ENCODE data around the gene TRMT10B. TPM values are rescaled to one million over a fixed set of nuclear protein-coding genes. Genes with fewer than 3 reads are reported as not detected.

TRMT10B gene
- total and polyA plus RNA-seq, 2 experiments from 2014 or later = 1.5 to 6.0 TPM

- no peaks in the 10 kb centered on the region for H3K9me3 ChIP-seq (ENCODE audit: low read depth)
- peaks cover 11% of the 10 kb centered on the region for H3K4me1 ChIP-seq (ENCODE audit: insufficient read depth)
- no peak overlapping the region for H2AFZ ChIP-seq
- no peaks in the 10 kb centered on the region for H4K20me1 ChIP-seq (ENCODE audit: insufficient read depth)
- no peaks in the 10 kb centered on the region for H3K79me2 ChIP-seq (ENCODE audit: insufficient read depth)
- no peaks in the 10 kb centered on the region for H3K36me3 ChIP-seq (ENCODE audit: low read depth)
- in situ Hi-C loops (cut with MboI) = no loop called here
- no peak overlapping the region for H3K27ac ChIP-seq
- no peak overlapping the region for H3K4me2 ChIP-seq (ENCODE audit: unreplicated experiment)
- no peaks in the 10 kb centered on the region for H3K27me3 ChIP-seq (replicated peaks; ENCODE audit: insufficient read depth)
- no peak for TF ChIP-seq EZH2 (IDR thresholded peaks at IDR 0.05; ENCODE audit: insufficient read depth, poor library complexity, severe bottlenecking)
- TF ChIP-seq EZH2phosphoT487 (IDR thresholded peaks at IDR 0.05; ENCODE audit: insufficient read depth, low read depth) = no peak
- no peaks in the 10 kb centered on the region for H3K9me2 ChIP-seq (ENCODE audit: insufficient read depth)
- no peak overlapping the region for H3K4me3 ChIP-seq
- no peak overlapping the region for H3K9ac ChIP-seq
- H3F3A ChIP-seq (ENCODE audit: insufficient read depth) = peaks cover 4% of the 10 kb centered on the region; the same call in 1 of the 2 replicates
- WGBS, 2 experiments (ENCODE audit: low coverage in 1 of 2, low lambda C conversion rate in 2 of 2, missing lambda C conversion rate in 2 of 2) = 93 to 95% methylated on average over 3 of the region's 3 CpGs
- DNase-seq = no peak
These were observed 16.4 kb downstream of the TRMT10B start for GRCh38 chr9:37769995-37770394.

- peaks cover 30% of the 10 kb centered on the region for H3K36me3 ChIP-seq (ENCODE audit: low read depth)
- in situ Hi-C loops (cut with MboI) = no loop called here
- H3K79me2 ChIP-seq (ENCODE audit: insufficient read depth) = peaks cover 12% of the 10 kb centered on the region
- H2AFZ ChIP-seq = no peak overlapping the region
- TF ChIP-seq EZH2 (IDR thresholded peaks at IDR 0.05; ENCODE audit: insufficient read depth, poor library complexity, severe bottlenecking) = no peak
- TF ChIP-seq EZH2phosphoT487 (IDR thresholded peaks at IDR 0.05; ENCODE audit: insufficient read depth, low read depth) = no peak
- peak; percentile 40 for DNase-seq
- H3K4me3 ChIP-seq = no peak overlapping the region
- H4K20me1 ChIP-seq (ENCODE audit: insufficient read depth) = no peaks in the 10 kb centered on the region
- no peaks in the 10 kb centered on the region for H3K9me3 ChIP-seq (ENCODE audit: low read depth)
- no peak overlapping the region for H3K27ac ChIP-seq
- no peaks in the 10 kb centered on the region for H3K9me2 ChIP-seq (ENCODE audit: insufficient read depth)
- H3K4me2 ChIP-seq (ENCODE audit: unreplicated experiment) = no peak overlapping the region
- WGBS, 2 experiments (ENCODE audit: low coverage in 1 of 2, low lambda C conversion rate in 2 of 2, missing lambda C conversion rate in 2 of 2) = 96 to 100% methylated on average over 1 of the region's 1 CpG
- peaks cover 17% of the 10 kb centered on the region for H3K4me1 ChIP-seq (ENCODE audit: insufficient read depth)
- H3F3A ChIP-seq (ENCODE audit: insufficient read depth) = peaks cover 27% of the 10 kb centered on the region
- H3K9ac ChIP-seq = no peak overlapping the region
- H3K27me3 ChIP-seq (replicated peaks; ENCODE audit: insufficient read depth) = no peaks in the 10 kb centered on the region
These were observed 21.8 kb downstream of the TRMT10B start for GRCh38 chr9:37775216-37775919.

GRCh38 chr9:37776328-37776727 lies 22.7 kb downstream of the TRMT10B start:
- H3K4me3 ChIP-seq = no peak overlapping the region
- H3F3A ChIP-seq (ENCODE audit: insufficient read depth) = peaks cover 27% of the 10 kb centered on the region
- no peaks in the 10 kb centered on the region for H3K9me3 ChIP-seq (ENCODE audit: low read depth)
- H3K9me2 ChIP-seq (ENCODE audit: insufficient read depth) = no peaks in the 10 kb centered on the region
- H3K79me2 ChIP-seq (ENCODE audit: insufficient read depth) = peaks cover 22% of the 10 kb centered on the region
- 82 to 87% methylated on average over 5 of the region's 5 CpGs for WGBS, 2 experiments (ENCODE audit: low coverage in 1 of 2, low lambda C conversion rate in 2 of 2, missing lambda C conversion rate in 2 of 2)
- H3K4me2 ChIP-seq (ENCODE audit: unreplicated experiment) = no peak overlapping the region
- H2AFZ ChIP-seq = no peak overlapping the region
- no peak overlapping the region for H3K27ac ChIP-seq
- in situ Hi-C loops (cut with MboI) = no loop called here
- peaks cover 38% of the 10 kb centered on the region for H3K36me3 ChIP-seq (ENCODE audit: low read depth)
- no peak for TF ChIP-seq EZH2 (IDR thresholded peaks at IDR 0.05; ENCODE audit: insufficient read depth, poor library complexity, severe bottlenecking)
- no peak for TF ChIP-seq EZH2phosphoT487 (IDR thresholded peaks at IDR 0.05; ENCODE audit: insufficient read depth, low read depth)
- peaks cover 17% of the 10 kb centered on the region for H3K4me1 ChIP-seq (ENCODE audit: insufficient read depth)
- DNase-seq = peak; percentile 67
- no peak overlapping the region for H3K9ac ChIP-seq
- no peaks in the 10 kb centered on the region for H3K27me3 ChIP-seq (replicated peaks; ENCODE audit: insufficient read depth)
- H4K20me1 ChIP-seq (ENCODE audit: insufficient read depth) = no peaks in the 10 kb centered on the region

- no peak overlapping the region for H2AFZ ChIP-seq
- WGBS, 2 experiments (ENCODE audit: low coverage in 1 of 2, low lambda C conversion rate in 2 of 2, missing lambda C conversion rate in 2 of 2) = 68 to 78% methylated on average over 2 of the region's 2 CpGs
- no peaks in the 10 kb centered on the region for H3K9me3 ChIP-seq (ENCODE audit: low read depth)
- H4K20me1 ChIP-seq (ENCODE audit: insufficient read depth) = no peaks in the 10 kb centered on the region
- H3K27me3 ChIP-seq (replicated peaks; ENCODE audit: insufficient read depth) = no peaks in the 10 kb centered on the region
- DNase-seq = no peak
- H3K79me2 ChIP-seq (ENCODE audit: insufficient read depth) = peaks cover 43% of the 10 kb centered on the region
- H3K9me2 ChIP-seq (ENCODE audit: insufficient read depth) = no peaks in the 10 kb centered on the region
- H3K9ac ChIP-seq = no peak overlapping the region
- H3K4me2 ChIP-seq (ENCODE audit: unreplicated experiment) = no peak overlapping the region
- no peak overlapping the region for H3K27ac ChIP-seq
- no peak overlapping the region for H3K4me3 ChIP-seq
- peaks cover 51% of the 10 kb centered on the region for H3K36me3 ChIP-seq (ENCODE audit: low read depth)
- peaks cover 27% of the 10 kb centered on the region for H3F3A ChIP-seq (ENCODE audit: insufficient read depth)
- peaks cover 20% of the 10 kb centered on the region for H3K4me1 ChIP-seq (ENCODE audit: insufficient read depth)
- TF ChIP-seq EZH2phosphoT487 (IDR thresholded peaks at IDR 0.05; ENCODE audit: insufficient read depth, low read depth) (no peak), EZH2 (IDR thresholded peaks at IDR 0.05; ENCODE audit: insufficient read depth, poor library complexity, severe bottlenecking) (no peak)
- in situ Hi-C loops (cut with MboI) = no loop called here
These were observed 24.9 kb downstream of the TRMT10B start for GRCh38 chr9:37778534-37778933.
